Uterus (tissue), 4 donors: ENCODE measurements around the gene SIM2. TPM values are rescaled to one million over a fixed set of nuclear protein-coding genes. Genes with fewer than 3 reads are reported as not detected.

Experiments used
- DNase-seq, 2 donors: peaks; one replicate each; pipeline ENCODE4 v3.0.0-alpha.2; 2019 to 2020
- H3K27ac ChIP-seq, 2 donors: fragments of 200-600 bp; sonication (generic); 1 replicate in 1 of 2; 2 replicates in 1 of 2; pipeline ENCODE4 v1.5.1; 2016 to 2018
- H3K27me3 ChIP-seq, 2 donors: fragments of 200-600 bp; sonication (generic); one replicate each; pipeline ENCODE4 v1.5.1; 2018 to 2019; ENCODE audit warnings: control low read depth in 1 of 2
- H3K36me3 ChIP-seq, 2 donors: fragments of 200-600 bp; sonication (generic); one replicate each; pipeline ENCODE4 v1.5.1; 2019; ENCODE audit warnings: control low read depth in 1 of 2
- H3K4me1 ChIP-seq, 2 donors: fragments of 200-600 bp; sonication (generic); one replicate each; pipeline ENCODE4 v1.5.1; 2018 to 2019; ENCODE audit warnings: control low read depth in 1 of 2
- H3K4me3 ChIP-seq, 2 donors: fragments of 200-600 bp; sonication (generic); 1 replicate in 1 of 2; 2 replicates in 1 of 2; pipeline ENCODE4 v1.5.1; 2018 to 2019; ENCODE audit warnings: mild to moderate bottlenecking in 1 of 2
- H3K9me3 ChIP-seq, 2 donors: fragments of 200-600 bp; sonication (generic); one replicate each; pipeline ENCODE4 v1.5.1; 2019; ENCODE audit warnings: control low read depth in 1 of 2
- CTCF ChIP-seq, 4 experiments: fragments of 200-600 bp in 2 of 4; fragments of 450-650 bp in 2 of 4; sonication (generic) in 2 of 4; IDR thresholded peaks; one replicate each; pipeline ENCODE4 v1.5.1; 2016 to 2019; ENCODE audit warnings: antibody characterized with exemption in 4 of 4, mild to moderate bottlenecking in 2 of 4, moderate library complexity in 1 of 4
- POLR2A ChIP-seq, 2 donors: fragments of 450-650 bp; IDR thresholded peaks; one replicate each; pipeline ENCODE4 v1.6.1; 2016; ENCODE audit warnings: antibody characterized with exemption in 2 of 2, mild to moderate bottlenecking in 1 of 2, moderate library complexity in 1 of 2
- intact Hi-C: fragments of 100-400 bp; cut with DNase I; formaldehyde crosslinking; loops from one replicate; pipeline ENCODE4 v1.15.1; 2023; ENCODE audit warnings: low total_unique reads
- total RNA-seq, 4 donors: library from RNA; depleted of rRNA in 3 of 4; stranded (reverse); fragments of >200 nt in 3 of 4; gene quantifications; one replicate each; pipeline versions ENCODE4 v1.1.0 to v1.2.4, GENCODE V29; 2014 to 2023
- donor health status: DM: yes; HTN: yes; CAD: no.

The SIM2 gene
- total RNA-seq, 4 donors from 2014 or later: 0.21 to 0.59 TPM; not detected in 2

GRCh38 chr21:36695283-36695634, 3.7 kb upstream of the SIM2 start:
- no peak overlapping the region for H3K4me3 ChIP-seq
- H3K9me3 ChIP-seq: no peaks in the 10 kb centered on the region
- intact Hi-C loops: no loop called here
- H3K27me3 ChIP-seq: peaks cover 13 to 87% of the 10 kb centered on the region in 2 donors
- H3K36me3 ChIP-seq: no peaks in the 10 kb centered on the region
- H3K4me1 ChIP-seq: peaks cover 0 to 22% of the 10 kb centered on the region in 2 donors
- H3K27ac ChIP-seq: no peak overlapping the region
- no peak for TF ChIP-seq CTCF (IDR thresholded peaks at IDR 0.05)
- TF ChIP-seq POLR2A (IDR thresholded peaks at IDR 0.05): no peak
- DNase-seq: no peak

- no peak overlapping the region for H3K27ac ChIP-seq
- intact Hi-C loops: no loop called here
- H3K4me1 ChIP-seq: peaks cover 0 to 26% of the 10 kb centered on the region in 2 donors
- H3K4me3 ChIP-seq: no peak overlapping the region
- H3K27me3 ChIP-seq: peaks cover 13 to 88% of the 10 kb centered on the region in 2 donors
- H3K36me3 ChIP-seq: no peaks in the 10 kb centered on the region
- no peak for TF ChIP-seq POLR2A (IDR thresholded peaks at IDR 0.05)
- TF ChIP-seq CTCF (IDR thresholded peaks at IDR 0.05): no peak
- H3K9me3 ChIP-seq: no peaks in the 10 kb centered on the region
- no peak for DNase-seq
These were observed 3.1 kb upstream of the SIM2 start for GRCh38 chr21:36695671-36696389.

- no peaks in the 10 kb centered on the region for H3K36me3 ChIP-seq
- H3K4me1 ChIP-seq: peaks cover 0 to 33% of the 10 kb centered on the region in 2 donors
- H3K27me3 ChIP-seq: peaks cover 17 to 86% of the 10 kb centered on the region in 2 donors
- no peak overlapping the region for H3K4me3 ChIP-seq
- intact Hi-C loops: no loop called here
- no peaks in the 10 kb centered on the region for H3K9me3 ChIP-seq
- no peak overlapping the region for H3K27ac ChIP-seq
- DNase-seq: no peak
- TF ChIP-seq CTCF (IDR thresholded peaks at IDR 0.05) (no peak), POLR2A (IDR thresholded peaks at IDR 0.05) (no peak)
These were observed 2.4 kb upstream of the SIM2 start for GRCh38 chr21:36696390-36697059.

GRCh38 chr21:36697060-36697850, 1.7 kb upstream of the SIM2 start:
- intact Hi-C loops: no loop called here
- DNase-seq: no peak
- H3K4me3 ChIP-seq: no peak overlapping the region

More at GRCh38 chr21:36697060-36697850, 1.7 kb upstream of the SIM2 start:
- no peak for TF ChIP-seq CTCF (IDR thresholded peaks at IDR 0.05)
- no peak for TF ChIP-seq POLR2A (IDR thresholded peaks at IDR 0.05)
- Histone ChIP-seq H3K27ac (no peak overlapping the region), H3K27me3 (peaks cover 17 to 85% of the 10 kb centered on the region in 2 donors), H3K9me3 (no peaks in the 10 kb centered on the region), H3K4me1 (peaks cover 0 to 35% of the 10 kb centered on the region in 2 donors), H3K36me3 (no peaks in the 10 kb centered on the region)
